SU-DHL-6 (cell line): ENCODE measurements around the gene PTCRA.
A peak's percentile ranks its signal among the peaks of the same experiment; 100 is the strongest.
"Not testable (repeated sequence)": the region's sequence is repeated elsewhere in the genome, so short reads cannot be mapped to it uniquely, and the experiment has no call there.

Source experiments
- H2AFZ ChIP-seq: fragments of 200-600 bp; sonication (generic); 2 replicates; pipeline ENCODE4 v1.6.1; 2014; ENCODE audit warnings: low read depth, mild to moderate bottlenecking, moderate library complexity, mixed read lengths, antibody characterized with exemption, low read length; ENCODE audit not compliant: severe bottlenecking
- H3F3A ChIP-seq: fragments of 200-600 bp; shearing (Covaris generic); 2 replicates; pipeline ENCODE4 v1.6.0; 2016; ENCODE audit warnings: antibody characterized with exemption, mild to moderate bottlenecking; ENCODE audit not compliant: insufficient read depth
- H3K27ac ChIP-seq: fragments of 200-600 bp; sonication (generic); 2 replicates; pipeline ENCODE4 v1.5.1; 2016; ENCODE audit warnings: low read depth, mild to moderate bottlenecking, low read length, moderate library complexity, mixed read lengths
- H3K27me3 ChIP-seq: fragments of 200-600 bp; sonication (generic), shearing (Covaris generic); 2 replicates; pipeline ENCODE4 v1.6.0; 2014; ENCODE audit warnings: mild to moderate bottlenecking, low read length
- H3K36me3 ChIP-seq: fragments of 200-600 bp; sonication (generic); 2 replicates; pipeline ENCODE4 v1.6.1; 2014; ENCODE audit warnings: mild to moderate bottlenecking, low read length, mixed read lengths
- H3K4me2 ChIP-seq: fragments of 300-600, 200-600 bp; shearing (Covaris generic), sonication (generic); 2 replicates; pipeline ENCODE4 v1.6.0; 2014; ENCODE audit warnings: low read length, low read depth, mild to moderate bottlenecking; ENCODE audit not compliant: poor library complexity, severe bottlenecking
- H3K4me3 ChIP-seq: fragments of 200-600 bp; sonication (generic); 2 replicates; pipeline ENCODE4 v1.5.1; 2014; ENCODE audit warnings: antibody characterized with exemption, low read length, mild to moderate bottlenecking, mixed read lengths; ENCODE audit not compliant: insufficient read depth, poor library complexity, severe bottlenecking
- H3K79me2 ChIP-seq: fragments of 200-600 bp; sonication (generic); 2 replicates; pipeline ENCODE4 v1.6.1; 2014; ENCODE audit warnings: mild to moderate bottlenecking, low read length, moderate library complexity; ENCODE audit not compliant: insufficient read depth
- H3K9ac ChIP-seq: fragments of 200-600 bp; sonication (generic); 2 replicates; pipeline ENCODE4 v1.7.0; 2014; ENCODE audit warnings: mild to moderate bottlenecking, low read length
- H3K9me2 ChIP-seq: fragments of 200-600 bp; sonication (generic); replicated peaks from 2 replicates; pipeline ENCODE4 v1.6.1; 2014; ENCODE audit warnings: low read length; ENCODE audit not compliant: insufficient read depth
- H3K9me3 ChIP-seq: fragments of 200-600 bp; sonication (generic); 2 replicates; pipeline ENCODE4 v1.6.1; 2014; ENCODE audit warnings: low read length, mixed read lengths; ENCODE audit not compliant: insufficient read depth
- H4K20me1 ChIP-seq: fragments of 200-600 bp; sonication (generic); 2 replicates; pipeline ENCODE4 v1.6.1; 2014; ENCODE audit warnings: low read depth, mild to moderate bottlenecking, antibody characterized with exemption, low read length, moderate library complexity, mixed read lengths
- CTCF ChIP-seq: fragments of 200-600 bp; sonication (generic); IDR thresholded peaks from one replicate; pipeline ENCODE4 v1.5.1; 2017; ENCODE audit warnings: antibody characterized with exemption, mild to moderate bottlenecking, low read length, moderate library complexity; ENCODE audit not compliant: insufficient read depth, poor library complexity, severe bottlenecking
- EZH2phosphoT487 ChIP-seq: fragments of 200-600 bp; sonication (generic), shearing (Covaris generic); conservative IDR thresholded peaks from 2 replicates; pipeline ENCODE4 v1.6.1; 2018; ENCODE audit warnings: mild to moderate bottlenecking, antibody characterized with exemption, low read length, moderate library complexity, mixed read lengths

PTCRA gene

GRCh38 chr6:42890311-42891198 is 25.3 kb upstream of the PTCRA start:
- H3K4me2 ChIP-seq: peak overlapping the region; percentile 77
- no peaks in the 10 kb centered on the region for H3K27me3 ChIP-seq
- peaks cover 43% of the 10 kb centered on the region for H3F3A ChIP-seq
- H3K4me3 ChIP-seq: peak overlapping the region; percentile 65
- no peaks in the 10 kb centered on the region for H3K9me3 ChIP-seq
- peak overlapping the region; percentile 81 for H3K9ac ChIP-seq
- no peak for TF ChIP-seq CTCF
- TF ChIP-seq EZH2phosphoT487: no peak
- no peaks in the 10 kb centered on the region for H3K79me2 ChIP-seq
- H2AFZ ChIP-seq: peak overlapping the region; percentile 72
- no peaks in the 10 kb centered on the region for H4K20me1 ChIP-seq
- H3K9me2 ChIP-seq: no peaks in the 10 kb centered on the region
- peaks cover 5% of the 10 kb centered on the region; the same call in 1 of the 2 replicates for H3K36me3 ChIP-seq
- H3K27ac ChIP-seq: peak overlapping the region; percentile 80

GRCh38 chr6:42891199-42891722 is 24.6 kb upstream of the PTCRA start:
- Histone ChIP-seq H3K36me3 (no peaks in the 10 kb centered on the region), H3F3A (peaks cover 38% of the 10 kb centered on the region), H3K27ac (peak overlapping the region; percentile 80), H3K4me3 (peak overlapping the region; percentile 65), H3K79me2 (no peaks in the 10 kb centered on the region), H3K9ac (peak overlapping the region; percentile 81), H3K27me3 (no peaks in the 10 kb centered on the region), H3K9me3 (no peaks in the 10 kb centered on the region), H3K4me2 (peak overlapping the region; percentile 77), H2AFZ (peak overlapping the region; percentile 72), H4K20me1 (no peaks in the 10 kb centered on the region), H3K9me2 (no peaks in the 10 kb centered on the region)
- TF ChIP-seq EZH2phosphoT487 (no peak), CTCF (no peak)

GRCh38 chr6:42894041-42894828 is 21.6 kb upstream of the PTCRA start:
- H3K27ac ChIP-seq: peak overlapping the region; percentile 89
- H3K9ac ChIP-seq: peak overlapping the region; percentile 53
- not testable (repeated sequence) for H3K27me3 ChIP-seq, H3K79me2 ChIP-seq, H4K20me1 ChIP-seq, H3K9me3 ChIP-seq, H3K36me3 ChIP-seq, H3K9me2 ChIP-seq
- H3K4me3 ChIP-seq: peak overlapping the region; percentile 16
- peaks cover 38% of the 10 kb centered on the region for H3F3A ChIP-seq
- peak overlapping the region; percentile 80 for H2AFZ ChIP-seq
- peak overlapping the region; percentile 63 for H3K4me2 ChIP-seq
